DMS53 treated with DMSO at 0.1 percent for 48 hours (cell line): ENCODE results near the gene EPN2.

ENCODE experiments used
- DNase-seq: peaks from one replicate; lab custom pipeline; 2025; ENCODE audit not compliant: unreplicated experiment; lab: John Stamatoyannopoulos, UW

EPN2 gene

GRCh38 chr17:19363114-19363438 lies 125.9 kb downstream of the EPN2 start:
- no peak for DNase-seq

GRCh38 chr17:19363460-19364035 lies 126.4 kb downstream of the EPN2 start:
- no peak for DNase-seq

GRCh38 chr17:19364699-19365498 lies 127.7 kb downstream of the EPN2 start:
- no peak for DNase-seq

GRCh38 chr17:19365499-19365817 lies 128.3 kb downstream of the EPN2 start:
- no peak for DNase-seq

GRCh38 chr17:19365833-19366636 lies 128.9 kb downstream of the EPN2 start:
- DNase-seq: no peak

- no peak for DNase-seq
These were observed 129.4 kb downstream of the EPN2 start for GRCh38 chr17:19366637-19366972.

GRCh38 chr17:19368229-19368628 lies 131.1 kb downstream of the EPN2 start:
- no peak for DNase-seq

GRCh38 chr17:19369107-19369778 lies 132.1 kb downstream of the EPN2 start:
- no peak for DNase-seq

- DNase-seq: no peak
These were observed 132.8 kb downstream of the EPN2 start for GRCh38 chr17:19369846-19370492.

GRCh38 chr17:19370493-19370960 lies 133.4 kb downstream of the EPN2 start:
- no peak for DNase-seq

GRCh38 chr17:19371259-19372010 lies 134.3 kb downstream of the EPN2 start:
- no peak for DNase-seq

GRCh38 chr17:19372011-19372370 lies 134.8 kb downstream of the EPN2 start:
- no peak for DNase-seq

- DNase-seq: no peak
These were observed 135.3 kb downstream of the EPN2 start for GRCh38 chr17:19372439-19372838.

GRCh38 chr17:19372866-19373504 lies 135.8 kb downstream of the EPN2 start:
- no peak for DNase-seq

GRCh38 chr17:19374136-19374535 lies 137.0 kb downstream of the EPN2 start:
- DNase-seq: no peak

- no peak for DNase-seq
These were observed 138.6 kb downstream of the EPN2 start for GRCh38 chr17:19375732-19376131.

GRCh38 chr17:19376811-19377210 lies 139.6 kb downstream of the EPN2 start:
- DNase-seq: peak; percentile 22

GRCh38 chr17:19377602-19378415 lies 140.6 kb downstream of the EPN2 start:
- peak; percentile 96 for DNase-seq
